ENCODE results near the gene ZNF669. TPM values are rescaled to one million over a fixed set of nuclear protein-coding genes. Genes with fewer than 3 reads are reported as not detected.

Gene ZNF669
- total RNA-seq, 1 experiment from 2014 or later = 19.5 TPM

DNA sequence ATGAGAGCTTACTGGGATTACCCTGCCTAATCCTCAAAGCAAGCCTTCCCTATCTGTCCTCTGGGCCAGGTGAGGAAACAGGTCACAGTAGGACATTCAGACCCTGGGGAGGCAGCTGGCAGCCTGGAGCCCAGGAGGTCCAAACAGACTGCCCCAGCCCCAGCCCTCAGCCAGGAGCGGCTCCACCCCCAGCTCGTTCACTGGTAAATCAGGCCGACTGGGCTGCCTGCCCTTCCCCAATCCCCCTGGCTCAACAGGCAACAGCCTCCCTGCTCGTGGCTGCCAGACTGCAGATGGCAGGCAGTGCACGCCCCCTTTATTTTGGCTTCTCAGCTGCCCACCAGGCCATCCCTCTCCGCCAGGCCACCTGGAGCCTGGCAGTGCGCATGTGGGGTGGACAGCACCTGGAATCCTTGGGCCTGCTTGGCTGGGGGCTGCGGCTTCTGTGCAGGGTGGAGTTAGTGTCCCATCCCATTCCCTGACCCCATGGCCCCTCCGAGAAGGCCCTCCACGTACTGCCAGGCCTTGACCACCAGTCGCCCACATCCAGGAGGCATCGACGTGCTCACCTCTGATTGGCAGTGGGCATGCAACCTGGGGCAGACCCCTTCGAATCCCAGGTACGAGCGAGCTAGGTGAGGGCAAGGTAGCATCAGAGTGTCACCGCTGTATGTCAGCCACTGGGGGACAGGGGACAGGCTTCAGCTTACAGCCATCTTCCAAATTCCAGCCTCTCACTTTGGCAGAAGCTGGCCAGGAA, 14.4 kb downstream of the ZNF669 start:
- H4K20me1 ChIP-seq (ENCODE audit: control insufficient read depth, insufficient read depth, insufficient read length) = no peaks in the 10 kb centered on the region
- H3K4me2 ChIP-seq (ENCODE audit: insufficient read depth, insufficient read length, low read length) = no peak overlapping the region
- peaks cover 2% of the 10 kb centered on the region; the same call in 1 of the 2 replicates for H3K27me3 Mint-ChIP-seq (ENCODE audit: low read depth)
- no peaks in the 10 kb centered on the region; a peak in 1 of 7 replicates for H3K36me3 Mint-ChIP-seq (ENCODE audit: insufficient read depth in 1 of 3, low read depth in 3 of 3)
- no peak overlapping the region for H4K8ac ChIP-seq (replicated peaks; ENCODE audit: insufficient read length, low read depth, low read length)
- no peak overlapping the region for H3K18ac ChIP-seq (ENCODE audit: insufficient read length, low read depth, low read length)
- H2BK120ac ChIP-seq (ENCODE audit: low read depth, low read length, poor library complexity, severe bottlenecking) = no peak overlapping the region
- H3K4me3 Mint-ChIP-seq = no peak overlapping the region
- DNase-seq = no peak
- H3K56ac ChIP-seq (ENCODE audit: insufficient read length, low read depth, low read length) = no peak overlapping the region
- H3K79me2 ChIP-seq (ENCODE audit: insufficient read depth, low read length) = no peaks in the 10 kb centered on the region
- H3K4me1 Mint-ChIP-seq = peaks cover 12 to 19% of the 10 kb centered on the region in 2 experiments
- no peaks in the 10 kb centered on the region; the same call in 1 of the 2 replicates for H3K4me1 ChIP-seq (ENCODE audit: insufficient read depth, low read length)
- H4K91ac ChIP-seq (ENCODE audit: insufficient read length, low read depth, low read length) = no peak overlapping the region
- no peak overlapping the region for H3K23ac ChIP-seq (ENCODE audit: insufficient read length, low read depth, low read length)
- no CpG with 5 or more reads among the region's 17 CpGs for WGBS (ENCODE audit: extremely low coverage, insufficient read length, low lambda C conversion rate)
- H3K9me3 ChIP-seq (ENCODE audit: control insufficient read depth, low read depth, low read length) = no peaks in the 10 kb centered on the region
- H3K27me3 ChIP-seq (ENCODE audit: insufficient read depth, low read length) = no peaks in the 10 kb centered on the region
- H3K9me3 Mint-ChIP-seq = peaks cover 3 to 5% of the 10 kb centered on the region in 2 experiments; a peak in 4 of 5 replicates
- H3K27ac Mint-ChIP-seq = no peak overlapping the region
- no peak overlapping the region for H2AFZ ChIP-seq (ENCODE audit: low read length)
- no peak overlapping the region for H3K4ac ChIP-seq (ENCODE audit: low read depth, low read length)
- H3K23me2 ChIP-seq (ENCODE audit: insufficient read length, low read depth, low read length, poor library complexity, severe bottlenecking) = no peaks in the 10 kb centered on the region
- no peaks in the 10 kb centered on the region for H3K79me1 ChIP-seq (ENCODE audit: insufficient read depth, low read depth, low read length, poor library complexity, severe bottlenecking)
- no peak overlapping the region for H2BK15ac ChIP-seq (ENCODE audit: low read depth, low read length)
- no peak overlapping the region for H2BK12ac ChIP-seq (ENCODE audit: insufficient read length, low read depth, low read length)
- no peak overlapping the region for H3K9ac ChIP-seq (ENCODE audit: extremely low read depth, insufficient read length, low read length)
- no peak overlapping the region for H3T11ph ChIP-seq (ENCODE audit: low read length)
- H2BK5ac ChIP-seq (ENCODE audit: insufficient read length, low read length) = no peak overlapping the region
- no peak overlapping the region for H2BK20ac ChIP-seq (ENCODE audit: low read depth, low read length, poor library complexity, severe bottlenecking)
- H2AK5ac ChIP-seq (ENCODE audit: insufficient read length, low read length) = no peak overlapping the region
- H4K5ac ChIP-seq (ENCODE audit: insufficient read length, low read depth, low read length) = no peak overlapping the region
- no peak overlapping the region for H3K14ac ChIP-seq (ENCODE audit: insufficient read depth, low read length)
- no peak for TF ChIP-seq CTCF (conservative IDR thresholded peaks at IDR 0.05)
- no peak overlapping the region for H3K27ac ChIP-seq (ENCODE audit: insufficient read length, low read depth, low read length)

All from H9 (cell line).